Heart left ventricle (tissue), 13 donors: ENCODE data around the gene FNIP1.

Experiments
- CTCF ChIP-seq, 12 donors: fragments of 200-600 bp; sonication (generic) in 4 of 12; IDR thresholded peaks; one replicate each; pipeline versions ENCODE4 v1.5.0 to v1.8.0; 2018 to 2022; ENCODE audit warnings: antibody characterized with exemption in 12 of 12, mild to moderate bottlenecking in 5 of 12
- POLR2A ChIP-seq, 2 donors: fragments of 450-650 bp; IDR thresholded peaks; one replicate each; pipeline ENCODE4 v1.6.1; 2017; ENCODE audit warnings: antibody characterized with exemption in 2 of 2, mild to moderate bottlenecking in 2 of 2, moderate library complexity in 2 of 2
- donor health status: ischemic (EF 13 %, LVEDD 7.1; RV severe dilation, severe dysfunction).
- donor health status: DM: no; HTN: yes; CAD: no.
- donor health status: DM: no; HTN: no; CAD: no.
- donor health status: ischemic (EF 25% LVEDD 6.9; RV normal size, moderate dysfunction).
- donor health status: ischemic (EF 25% LVEDD 5.7; RV mildly dilated, moderate dysfunction).
- donor health status: ischemic (EF 35%, LVEDD 5.7; RV mildly dilated, moderate dysfunction).
- donor health status: nonischemic (EF 11% LVEDD 7.7; RV severe dilation, severe dysfunction).
- donor health status: DM: yes; HTN: yes; CAD: no.
- donor health status: PGD.
- donor health status: ischemic (EF 29% LVEDD 5.4; RV normal size, mild dysfunction).
- donor health status: nonischemic (EF 23%, LVEDD 6.1; RV moderate dilation, normal function).

DNA sequence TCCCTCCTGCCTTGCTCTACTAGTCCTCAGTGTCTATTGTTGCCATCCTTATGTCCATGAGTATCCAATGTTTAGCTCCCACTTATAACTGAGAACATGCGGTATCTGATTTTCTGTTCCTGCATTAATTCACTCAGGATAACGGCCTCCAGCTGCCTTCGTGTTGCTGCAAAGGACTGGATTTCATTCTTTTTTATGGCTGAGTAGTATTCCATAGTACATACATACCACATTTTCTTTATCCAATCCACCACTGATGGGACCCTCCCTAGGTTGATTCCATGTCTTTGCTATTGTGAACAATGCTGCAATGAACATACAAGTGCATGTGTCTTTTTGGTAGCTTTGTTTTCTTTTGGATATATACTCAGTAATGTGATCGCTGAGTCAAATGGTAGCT is 50.4 kb downstream of the FNIP1 start:
- TF ChIP-seq CTCF (IDR thresholded peaks at IDR 0.05) (no peak), POLR2A (IDR thresholded peaks at IDR 0.05) (no peak)
